ENCODE results near the gene ZNF48.

ZNF48 gene

GRCh38 chr16:30378236-30379157, 16.7 kb upstream of the ZNF48 start:
- Histone ChIP-seq H3K9me2 (ENCODE audit: low read depth, low read length) (no peaks in the 10 kb centered on the region), H3K9ac (ENCODE audit: low read length) (peak overlapping the region; percentile 82), H3F3A (ENCODE audit: insufficient read depth, low read length) (peaks cover 11% of the 10 kb centered on the region; the same call in 1 of the 2 replicates), H3K4me2 (ENCODE audit: low read length) (peak overlapping the region; percentile 95), H4K20me1 (ENCODE audit: insufficient read depth, low read length) (no peaks in the 10 kb centered on the region), H3K27me3 (ENCODE audit: insufficient read depth, low read length) (no peaks in the 10 kb centered on the region), H3K36me3 (ENCODE audit: insufficient read depth, low read length) (peaks cover 14% of the 10 kb centered on the region; the same call in 1 of the 2 replicates), H3K4me1 (ENCODE audit: insufficient read depth, low read length, severe bottlenecking) (peaks cover 60% of the 10 kb centered on the region), H2AFZ (ENCODE audit: low read length) (no peak overlapping the region), H3K9me3 (ENCODE audit: low read length) (no peaks in the 10 kb centered on the region), H3K4me3 (ENCODE audit: low read depth, low read length, poor library complexity, severe bottlenecking) (peak overlapping the region; percentile 92), H3K27ac (ENCODE audit: low read depth, low read length, poor library complexity, severe bottlenecking) (peak overlapping the region; percentile 94), H3K79me2 (ENCODE audit: insufficient read depth, low read length) (peaks cover 8% of the 10 kb centered on the region; the same call in 1 of the 2 replicates)
- TF ChIP-seq CTCF (IDR thresholded peaks at IDR 0.05; ENCODE audit: low read length) (no peak), EZH2 (IDR thresholded peaks at IDR 0.05; ENCODE audit: borderline replicate concordance, low read length) (no peak)

GRCh38 chr16:30379158-30379783, 15.9 kb upstream of the ZNF48 start:
- Histone ChIP-seq H3K9me2 (ENCODE audit: low read depth, low read length) (no peaks in the 10 kb centered on the region), H4K20me1 (ENCODE audit: insufficient read depth, low read length) (no peaks in the 10 kb centered on the region), H3K27ac (ENCODE audit: low read depth, low read length, poor library complexity, severe bottlenecking) (peak overlapping the region; percentile 91), H3K36me3 (ENCODE audit: insufficient read depth, low read length) (peaks cover 14% of the 10 kb centered on the region; the same call in 1 of the 2 replicates), H3K4me1 (ENCODE audit: insufficient read depth, low read length, severe bottlenecking) (peaks cover 62% of the 10 kb centered on the region), H3K4me2 (ENCODE audit: low read length) (peak overlapping the region; percentile 95), H3K27me3 (ENCODE audit: insufficient read depth, low read length) (no peaks in the 10 kb centered on the region), H3K9me3 (ENCODE audit: low read length) (no peaks in the 10 kb centered on the region), H3K9ac (ENCODE audit: low read length) (peak overlapping the region; percentile 61; the same call in 1 of the 2 replicates), H2AFZ (ENCODE audit: low read length) (no peak overlapping the region), H3F3A (ENCODE audit: insufficient read depth, low read length) (peaks cover 11% of the 10 kb centered on the region; the same call in 1 of the 2 replicates), H3K79me2 (ENCODE audit: insufficient read depth, low read length) (peaks cover 8% of the 10 kb centered on the region; the same call in 1 of the 2 replicates), H3K4me3 (ENCODE audit: low read depth, low read length, poor library complexity, severe bottlenecking) (peak overlapping the region; percentile 92)
- no peak for TF ChIP-seq CTCF (IDR thresholded peaks at IDR 0.05; ENCODE audit: low read length)
- no peak for TF ChIP-seq EZH2 (IDR thresholded peaks at IDR 0.05; ENCODE audit: borderline replicate concordance, low read length)

GRCh38 chr16:30380072-30380802, 15.0 kb upstream of the ZNF48 start:
- no peak overlapping the region for H2AFZ ChIP-seq (ENCODE audit: low read length)
- peak overlapping the region; percentile 91 for H3K27ac ChIP-seq (ENCODE audit: low read depth, low read length, poor library complexity, severe bottlenecking)
- TF ChIP-seq CTCF (IDR thresholded peaks at IDR 0.05; ENCODE audit: low read length) (no peak), EZH2 (IDR thresholded peaks at IDR 0.05; ENCODE audit: borderline replicate concordance, low read length) (no peak)
- no peaks in the 10 kb centered on the region for H3K27me3 ChIP-seq (ENCODE audit: insufficient read depth, low read length)
- peaks cover 8% of the 10 kb centered on the region; the same call in 1 of the 2 replicates for H3K79me2 ChIP-seq (ENCODE audit: insufficient read depth, low read length)
- no peaks in the 10 kb centered on the region for H3K9me3 ChIP-seq (ENCODE audit: low read length)
- H3K4me2 ChIP-seq (ENCODE audit: low read length), result peak overlapping the region; percentile 95
- H3K9ac ChIP-seq (ENCODE audit: low read length), result peak overlapping the region; percentile 94; the same call in 1 of the 2 replicates
- H3F3A ChIP-seq (ENCODE audit: insufficient read depth, low read length), result peaks cover 11% of the 10 kb centered on the region; the same call in 1 of the 2 replicates
- no peaks in the 10 kb centered on the region for H4K20me1 ChIP-seq (ENCODE audit: insufficient read depth, low read length)
- peaks cover 14% of the 10 kb centered on the region; the same call in 1 of the 2 replicates for H3K36me3 ChIP-seq (ENCODE audit: insufficient read depth, low read length)
- peak overlapping the region; percentile 92 for H3K4me3 ChIP-seq (ENCODE audit: low read depth, low read length, poor library complexity, severe bottlenecking)
- no peaks in the 10 kb centered on the region for H3K9me2 ChIP-seq (ENCODE audit: low read depth, low read length)
- H3K4me1 ChIP-seq (ENCODE audit: insufficient read depth, low read length, severe bottlenecking), result peaks cover 62% of the 10 kb centered on the region
